GM20431 (cell line): ENCODE data around the gene FGD4.
"Not testable (repeated sequence)": the region's sequence is repeated elsewhere in the genome, so short reads cannot be mapped to it uniquely, and the experiment has no call there.

Source experiments
- in situ Hi-C: fragments of 300-500 bp; cut with MseI, MboI; formaldehyde crosslinking; loops from one replicate; pipeline ENCODE4 v1.15.0; 2020; ENCODE audit warnings: low sequenced_read_pairs; ENCODE audit not compliant: unreplicated experiment

Gene FGD4

DNA sequence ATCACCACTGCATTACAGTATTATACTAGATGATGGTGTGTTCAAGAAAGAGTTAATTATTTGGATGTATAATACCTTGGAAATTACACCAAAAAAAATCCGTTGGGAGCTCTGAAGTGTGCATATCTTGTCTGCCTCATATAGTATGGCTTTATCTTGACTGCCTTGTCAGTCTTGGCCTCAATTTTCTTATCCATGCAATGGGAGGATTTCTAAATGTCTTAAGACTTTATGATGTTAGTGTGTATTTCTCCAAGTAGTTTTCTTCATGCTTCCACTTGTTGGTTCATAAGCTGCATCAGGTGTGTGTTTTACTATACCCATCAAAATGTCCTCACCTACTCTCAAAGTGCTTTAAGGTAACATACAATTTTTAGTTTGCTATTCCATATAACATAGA, 84.6 kb downstream of the FGD4 start:
- in situ Hi-C loops: no loop called here

DNA sequence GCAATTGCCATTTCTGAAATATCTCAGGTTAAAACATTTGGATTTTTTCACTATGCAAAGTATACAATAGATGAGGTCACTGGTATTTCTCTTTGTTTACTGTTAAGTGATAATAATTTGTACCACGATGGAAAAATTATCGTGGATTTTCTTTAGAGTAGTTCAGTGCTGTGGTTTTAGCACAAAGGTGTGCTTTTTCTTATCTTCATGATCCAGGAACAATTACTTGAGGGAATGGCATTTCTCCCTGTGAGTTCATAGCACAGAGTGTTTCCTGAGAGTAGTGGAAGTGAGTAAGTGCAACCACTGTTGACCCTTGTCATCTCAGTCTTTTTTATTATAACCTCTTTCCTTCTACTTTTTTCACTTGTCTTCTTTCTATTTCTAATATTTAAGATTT, 86.8 kb downstream of the FGD4 start:
- in situ Hi-C loops: no loop called here

DNA sequence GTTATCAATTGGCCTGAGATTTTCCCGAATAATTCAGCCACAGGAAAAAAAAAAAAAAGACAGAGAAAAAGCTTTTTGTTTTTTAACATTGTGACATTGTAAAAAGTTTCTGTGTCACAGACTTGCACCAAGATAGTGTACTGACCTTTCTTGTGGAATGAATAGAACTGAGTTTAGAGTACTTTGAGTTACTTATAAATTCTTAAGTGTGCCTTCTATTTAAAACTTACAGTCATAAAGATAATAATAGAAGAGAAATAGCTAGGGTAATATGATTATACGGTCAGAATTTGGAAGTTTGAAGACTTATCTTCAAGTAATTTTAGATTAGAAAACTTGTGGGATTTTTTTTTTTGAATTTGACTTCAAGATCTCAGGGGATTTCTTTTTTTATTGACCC, 88.8 kb downstream of the FGD4 start:
- in situ Hi-C loops: no loop called here

DNA sequence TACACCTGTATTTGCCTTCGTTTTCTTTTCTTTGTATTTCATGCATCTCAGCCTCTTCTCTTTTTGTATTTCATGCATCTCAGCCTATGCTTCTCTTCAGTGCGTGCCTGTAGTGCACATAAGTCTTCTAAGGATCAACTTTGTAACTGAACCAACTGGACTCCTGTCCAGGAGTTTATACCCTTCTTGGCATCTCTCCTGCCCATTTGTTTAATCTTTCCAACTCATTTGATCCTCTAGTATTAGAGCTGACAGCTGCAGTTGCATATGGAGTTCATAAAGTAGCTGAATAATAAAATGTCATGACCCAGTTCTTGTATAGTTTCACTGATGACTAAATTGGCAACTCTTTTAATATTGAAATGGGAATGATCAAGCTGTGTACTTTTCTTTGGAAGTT, 89.7 kb downstream of the FGD4 start:
- in situ Hi-C loops: no loop called here

DNA sequence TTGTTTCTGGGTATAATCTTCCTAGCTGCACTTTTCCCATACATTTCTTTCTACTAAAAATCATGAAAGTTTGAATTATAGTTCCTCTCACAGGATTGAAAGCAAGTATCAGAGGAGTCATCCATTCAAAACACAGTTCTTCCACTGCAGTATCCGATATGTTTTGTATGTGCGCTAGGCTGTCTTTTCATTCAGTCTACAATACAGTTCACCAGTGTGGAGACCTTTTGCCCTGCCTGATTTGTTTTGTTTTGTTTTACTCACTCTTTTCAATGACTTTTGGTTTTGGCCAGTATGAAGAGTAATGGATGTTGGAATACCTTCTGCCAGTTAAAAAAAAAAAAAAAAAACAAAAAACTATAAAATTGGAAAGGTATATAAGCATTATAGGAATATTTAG, 91.4 kb downstream of the FGD4 start:
- in situ Hi-C loops: no loop called here

DNA sequence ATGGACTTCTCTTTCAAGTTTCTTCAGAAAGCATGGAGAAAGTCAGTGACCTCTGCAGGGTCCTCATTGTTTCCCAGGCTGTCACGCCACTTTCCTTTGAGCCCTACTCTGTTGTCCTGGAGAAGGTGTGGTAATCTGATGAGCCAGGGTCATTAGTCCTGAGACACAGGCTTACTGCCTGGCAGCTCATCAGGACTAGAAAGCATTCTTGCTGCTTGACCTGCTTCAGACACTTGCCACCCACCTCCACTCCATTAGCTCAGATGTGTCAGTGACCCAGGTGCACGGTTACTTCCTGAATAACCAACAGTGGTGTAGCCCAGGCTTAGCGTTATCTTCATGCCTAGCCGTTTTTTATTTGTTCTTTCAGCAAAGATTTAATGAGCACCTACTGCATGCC, 93.9 kb downstream of the FGD4 start:
- in situ Hi-C loops: no loop called here

DNA sequence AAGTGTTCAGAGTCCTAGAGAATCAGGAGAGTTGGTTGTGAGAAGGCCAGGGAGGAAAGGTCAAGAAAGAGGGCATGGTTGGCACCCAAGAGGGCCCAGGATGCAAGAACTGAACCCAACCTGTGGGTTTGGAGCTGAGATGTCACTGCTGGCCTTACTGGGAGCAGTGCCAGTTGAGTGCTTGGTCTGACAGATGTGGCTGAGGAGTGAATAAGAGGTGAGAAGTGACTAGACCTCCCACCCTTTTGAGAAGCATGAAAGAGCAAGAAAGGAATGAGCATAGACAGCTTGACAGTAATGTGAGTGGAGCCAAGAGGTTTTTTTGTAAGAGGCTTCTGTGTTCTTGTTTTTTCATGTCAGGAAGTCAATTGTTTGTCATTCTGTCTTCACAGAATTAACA, 95.3 kb downstream of the FGD4 start:
- in situ Hi-C loops: no loop called here

DNA sequence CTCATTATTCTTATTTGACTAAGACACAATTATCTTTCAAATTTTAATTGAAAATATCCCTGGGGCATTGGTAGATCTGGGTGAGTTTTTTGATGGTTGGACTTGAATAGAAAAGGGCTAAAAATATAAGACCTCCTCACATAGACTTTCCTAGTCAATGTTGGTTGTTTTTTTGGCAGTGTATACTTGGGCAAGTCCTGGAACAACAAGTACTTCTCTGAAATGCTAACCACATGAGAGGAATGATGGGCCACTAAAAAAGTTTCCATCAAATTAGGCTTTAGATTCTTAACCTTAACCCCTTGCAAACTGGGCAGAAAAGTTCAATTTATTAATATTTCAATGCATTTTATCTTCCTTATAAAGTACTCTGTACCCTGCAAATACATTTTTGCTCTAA, 97.6 kb downstream of the FGD4 start:
- in situ Hi-C loops: no loop called here

DNA sequence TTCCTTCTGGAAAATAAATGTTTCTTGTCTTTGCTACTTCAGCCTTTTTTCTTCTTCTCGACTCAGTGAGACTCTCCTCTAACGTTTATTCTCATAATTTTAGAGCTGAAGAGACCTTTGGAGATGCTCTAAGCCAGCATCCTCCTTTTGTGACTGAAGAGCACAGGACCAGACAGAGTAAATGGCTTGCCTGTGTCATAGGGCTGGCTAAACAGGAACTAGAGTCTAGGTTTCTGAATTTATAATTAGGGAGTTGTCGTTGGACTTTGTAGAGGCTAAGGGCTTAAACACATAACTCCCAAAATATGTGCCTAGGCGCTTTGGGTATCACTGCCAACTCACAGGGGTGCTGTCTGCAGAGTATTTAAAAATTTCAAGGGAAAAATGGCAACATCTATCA, 98.5 kb downstream of the FGD4 start:
- in situ Hi-C loops: no loop called here

DNA sequence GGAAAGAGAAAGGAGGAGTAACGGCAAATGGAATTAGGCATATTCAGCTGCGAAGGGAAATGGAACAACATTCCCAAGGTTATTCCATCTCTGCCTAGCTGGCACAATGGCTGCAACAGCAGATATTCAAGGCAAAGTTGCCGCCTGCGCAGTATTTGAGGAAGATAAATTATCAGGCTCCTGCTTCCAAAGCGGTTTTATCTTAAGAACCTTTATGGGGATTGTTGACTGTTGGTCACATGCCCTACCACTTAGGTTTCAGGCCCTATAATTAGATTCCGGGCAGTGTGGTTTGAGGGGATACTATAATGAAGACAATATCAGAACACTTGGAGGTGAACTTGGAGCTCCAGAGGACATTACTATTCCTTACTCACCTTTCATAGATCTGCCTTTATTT, 99.7 kb downstream of the FGD4 start:
- in situ Hi-C loops: no loop called here

DNA sequence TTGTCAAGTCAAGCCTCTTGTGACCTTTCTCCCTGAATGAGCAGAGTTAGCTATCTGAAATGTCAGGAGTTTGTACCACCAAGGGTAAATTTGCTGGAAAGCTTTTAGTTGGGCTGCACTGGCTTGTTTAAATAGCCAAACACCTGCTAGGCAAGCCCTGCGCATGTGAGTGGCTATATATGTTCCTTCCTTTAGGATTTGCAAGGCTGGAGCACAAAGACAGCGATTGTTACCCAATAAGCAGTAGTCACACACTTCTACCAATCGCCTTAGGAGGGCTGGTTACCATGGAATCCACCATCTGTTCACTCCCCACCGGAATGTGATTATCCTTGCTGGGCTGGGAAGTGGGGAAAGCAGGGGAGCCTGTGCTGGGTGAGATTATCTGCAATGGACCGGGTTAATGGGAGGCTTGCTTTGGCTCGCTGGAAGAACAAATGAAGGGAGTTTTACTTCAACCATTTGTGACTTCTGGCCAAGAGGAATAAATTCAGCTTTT, 102.5 kb downstream of the FGD4 start:
- in situ Hi-C loops: no loop called here

DNA sequence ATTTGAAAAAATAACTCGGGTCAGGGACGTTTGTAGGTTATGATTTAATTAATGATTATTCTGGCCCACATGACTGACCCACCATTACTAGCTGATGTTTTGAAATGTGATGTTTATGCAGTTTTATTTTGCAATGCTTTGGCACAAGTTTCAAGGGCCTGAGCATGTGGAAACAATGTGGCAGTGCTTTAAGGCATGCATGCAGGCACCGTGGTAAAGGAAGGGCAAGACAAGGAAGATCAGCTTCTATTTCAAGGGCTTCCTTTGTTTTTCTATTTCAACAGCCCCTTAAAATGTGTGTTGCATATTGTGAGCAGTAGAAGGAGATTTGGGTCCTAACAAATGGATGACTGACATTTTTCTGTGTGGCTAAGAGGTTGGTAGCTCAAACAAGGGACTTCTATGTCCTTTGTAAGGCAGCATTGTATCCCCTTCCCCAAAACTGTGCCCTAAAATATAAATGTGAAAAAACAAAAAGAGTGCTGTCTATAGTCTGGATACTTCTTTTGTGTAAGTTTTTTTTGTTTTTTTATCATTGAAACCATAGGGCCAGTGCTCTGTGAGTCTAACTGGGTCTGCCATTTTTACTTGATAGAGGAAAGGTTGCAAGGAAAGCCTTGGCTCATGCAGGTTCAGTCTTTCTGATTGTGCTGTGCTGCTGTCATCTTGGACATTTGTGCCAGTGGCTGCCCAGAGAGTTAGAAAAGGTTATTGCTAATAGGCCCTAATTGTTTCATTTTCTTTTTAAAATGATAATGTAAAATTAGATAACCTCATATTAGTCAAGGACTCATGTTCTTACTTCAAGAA, 103.5 kb downstream of the FGD4 start:
- in situ Hi-C loops: no loop called here

DNA sequence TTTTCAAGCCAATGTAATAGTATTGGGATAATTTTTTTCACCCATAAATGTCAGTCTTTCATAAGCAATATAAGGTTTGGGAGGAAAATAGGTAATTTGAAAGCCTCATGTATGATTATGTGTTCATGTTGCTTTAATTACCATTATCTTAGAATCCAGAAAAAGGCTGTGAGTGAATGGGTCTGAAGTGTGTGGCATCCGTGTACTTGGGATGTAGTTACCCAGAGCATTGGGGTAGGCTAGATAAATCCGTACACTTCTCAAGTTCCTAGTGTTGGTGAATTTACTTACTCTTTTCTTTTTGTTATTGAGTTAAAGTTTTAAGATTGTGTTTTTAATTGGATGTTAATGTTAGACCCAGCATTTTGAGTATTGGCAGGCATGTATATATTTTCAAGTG, 104.4 kb downstream of the FGD4 start:
- in situ Hi-C loops: no loop called here

DNA sequence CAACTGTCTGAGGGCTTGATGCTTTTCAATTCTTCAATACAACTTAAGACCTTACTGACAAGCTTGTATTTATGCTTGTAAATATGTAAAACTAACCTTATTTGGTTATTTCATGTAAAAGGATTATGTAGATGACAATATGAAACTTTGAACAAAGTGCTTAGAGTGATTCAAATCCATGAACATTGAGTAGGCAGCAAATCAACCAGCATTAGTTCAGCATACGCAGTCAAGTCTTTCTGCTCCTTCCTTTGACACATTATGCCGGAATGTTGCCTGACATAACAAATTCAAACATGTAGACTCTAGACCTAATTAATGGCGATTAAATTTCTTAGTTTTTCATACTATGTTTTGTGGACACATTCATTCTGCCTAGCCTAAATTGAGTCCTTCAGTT, 105.2 kb downstream of the FGD4 start:
- in situ Hi-C loops: no loop called here

DNA sequence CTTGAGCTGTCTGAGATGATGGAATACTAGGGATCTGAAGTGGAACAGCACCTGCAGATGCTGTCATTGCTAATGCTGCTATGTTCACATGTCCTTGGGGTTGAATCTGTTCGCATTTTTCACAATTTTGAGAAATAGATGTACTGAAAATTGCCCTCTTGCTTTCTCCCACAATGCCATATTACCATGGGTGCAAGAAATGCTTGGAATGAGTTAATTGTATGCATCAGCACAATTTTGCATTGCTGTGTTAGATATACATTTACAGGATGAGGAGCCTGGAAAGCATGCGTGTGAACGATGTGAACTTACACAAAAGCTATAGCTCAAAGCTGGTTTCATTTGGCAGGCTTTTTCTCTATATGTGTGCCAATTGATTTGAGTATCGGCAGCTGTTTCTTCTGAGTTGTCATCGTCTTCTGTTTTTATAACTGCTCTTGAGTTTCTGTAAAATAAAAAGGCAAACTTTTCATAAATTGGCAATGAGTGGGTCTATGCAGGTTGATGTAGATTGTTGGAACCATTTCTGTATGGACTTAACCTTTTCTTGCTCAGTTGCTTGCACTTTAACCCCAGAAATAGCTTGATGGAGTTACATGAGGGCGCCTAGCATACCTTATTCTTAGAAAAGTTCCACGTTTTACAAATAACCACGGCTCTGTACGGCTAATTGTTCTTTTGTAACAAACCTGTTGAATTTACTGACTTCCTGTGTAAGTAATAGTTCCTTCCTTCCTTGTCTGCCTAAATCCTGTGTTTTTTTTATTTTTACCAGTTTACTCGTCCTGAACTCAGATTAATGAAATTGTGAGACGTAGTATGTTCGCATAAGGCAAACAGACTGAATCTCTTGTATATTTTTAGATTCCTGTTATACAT, 105.9 kb downstream of the FGD4 start:
- in situ Hi-C loops: no loop called here

DNA sequence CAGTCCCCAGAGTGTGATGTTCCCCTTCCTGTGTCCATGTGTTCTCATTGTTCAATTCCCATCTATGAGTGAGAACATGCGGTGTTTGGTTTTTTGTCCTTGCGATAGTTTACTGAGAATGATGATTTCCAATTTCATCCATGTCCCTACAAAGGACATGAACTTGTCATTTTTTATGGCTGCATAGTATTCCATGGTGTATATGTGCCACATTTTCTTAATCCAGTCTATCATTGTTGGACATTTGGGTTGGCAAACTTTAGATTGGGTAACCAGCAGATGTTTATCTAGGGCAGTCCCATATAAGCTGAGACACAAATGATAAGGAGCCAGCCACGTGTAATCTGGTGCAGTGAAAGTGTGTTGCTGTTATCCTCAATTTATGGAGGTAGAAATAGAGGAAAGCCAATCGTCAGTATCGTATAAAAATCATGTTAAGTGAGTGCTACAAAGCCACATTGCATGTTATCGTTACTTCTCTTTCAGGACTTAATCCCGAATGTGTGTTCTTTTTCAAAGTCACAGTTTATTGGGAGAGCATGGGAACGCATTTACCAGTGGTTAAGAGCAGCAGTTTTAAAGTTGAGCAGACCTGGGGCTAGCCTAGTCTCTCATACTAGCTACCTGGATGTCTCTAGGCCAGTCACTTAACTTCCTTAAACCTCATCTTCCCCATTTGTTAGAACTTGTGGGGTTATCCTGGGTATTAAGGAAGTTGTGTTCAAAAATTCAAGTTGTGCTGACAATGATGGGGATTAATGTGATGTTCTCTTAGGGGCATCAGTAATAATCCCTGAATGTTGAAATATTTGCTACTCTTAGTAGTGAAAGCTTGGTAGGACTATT, 108.0 kb downstream of the FGD4 start:
- in situ Hi-C loops: not testable (repeated sequence)

DNA sequence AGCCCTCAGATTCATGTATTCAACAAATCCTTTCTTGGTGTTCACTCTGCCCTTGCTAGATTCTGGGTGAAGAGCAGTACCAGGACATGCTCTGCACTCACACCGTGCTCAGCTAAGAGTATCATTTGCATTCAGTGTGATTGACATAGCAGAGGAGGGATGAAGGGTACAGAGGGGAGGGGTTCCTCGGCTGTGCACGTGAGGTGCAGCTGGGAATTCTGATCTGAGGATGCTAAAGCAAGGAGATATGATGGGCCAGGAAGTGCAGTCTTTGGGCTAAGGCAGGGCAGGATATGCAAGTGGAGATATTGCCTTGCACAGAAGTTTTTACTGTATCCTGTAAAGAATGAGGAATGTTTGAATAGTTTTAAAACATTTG, 108.6 kb downstream of the FGD4 start:
- in situ Hi-C loops: no loop called here

DNA sequence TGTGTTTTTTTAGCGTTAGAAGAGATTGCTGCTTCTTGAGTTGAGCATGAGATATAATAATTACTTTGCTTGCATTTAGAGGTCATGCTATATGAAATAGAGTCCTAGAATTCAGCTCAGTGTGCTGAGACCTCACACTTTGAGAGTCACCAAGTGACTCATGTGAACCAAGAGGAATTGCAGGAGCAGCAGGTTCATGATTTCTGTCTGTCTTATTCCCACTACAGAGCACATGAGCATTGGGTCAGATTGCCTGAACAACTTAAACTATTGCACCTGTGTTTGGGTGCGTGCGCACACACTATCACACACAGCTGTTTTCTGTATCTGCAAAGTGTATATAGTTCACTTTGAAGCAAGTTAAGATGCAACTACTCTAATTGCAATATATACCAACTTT, 109.3 kb downstream of the FGD4 start:
- in situ Hi-C loops: no loop called here

DNA sequence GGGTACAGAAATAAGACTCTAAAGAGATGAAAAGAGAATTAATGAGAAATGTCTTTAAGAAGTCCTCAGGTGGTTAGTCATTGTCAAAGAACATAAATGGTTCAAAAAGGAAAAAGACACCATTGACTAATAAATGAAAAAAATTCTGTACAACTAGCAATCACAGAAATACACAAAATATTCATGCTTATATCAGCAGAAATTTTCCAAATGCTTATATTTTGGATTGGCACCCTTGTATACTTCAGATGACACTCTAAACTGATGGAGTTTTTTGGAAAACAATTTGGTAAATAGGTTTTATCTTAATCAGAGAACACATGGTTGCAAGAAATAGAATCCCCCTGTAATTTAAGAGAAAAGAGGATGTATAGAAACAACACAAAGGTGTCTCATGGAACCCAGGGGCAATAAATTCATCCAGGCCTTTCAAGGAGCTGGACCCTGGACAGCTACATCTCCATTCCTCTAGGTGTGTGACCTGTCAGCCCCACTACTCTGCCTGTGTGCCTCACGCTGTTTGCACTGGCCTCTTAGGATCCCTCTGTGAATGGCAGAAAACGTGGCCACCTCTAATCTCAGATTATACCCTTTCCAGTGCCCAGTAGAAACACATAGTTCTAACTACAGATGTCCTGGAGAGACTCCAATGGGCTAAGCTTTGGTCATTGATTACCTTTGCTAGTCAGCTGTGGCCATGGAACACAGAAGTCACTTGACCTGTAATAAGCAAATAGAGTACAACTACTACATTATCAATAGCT, 110.2 kb downstream of the FGD4 start:
- in situ Hi-C loops: no loop called here

DNA sequence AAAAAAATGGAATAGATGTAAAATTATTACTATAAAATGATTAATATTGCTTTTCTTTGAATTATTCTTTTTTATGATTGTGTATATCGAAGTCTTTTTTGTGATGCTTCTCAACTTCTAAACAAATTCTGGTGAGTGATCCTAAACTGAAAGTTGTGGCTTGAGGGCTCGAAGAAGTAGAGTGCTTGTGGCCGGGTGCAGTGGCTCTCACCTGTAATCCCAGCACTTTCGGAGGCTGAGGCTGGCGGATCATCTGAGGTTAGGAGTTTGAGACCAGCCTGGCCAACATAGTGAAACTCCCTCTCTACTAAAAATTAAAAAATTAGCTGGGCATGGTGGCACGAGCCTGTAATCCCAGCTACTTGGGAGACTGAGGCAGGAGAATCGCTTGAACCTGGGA, 112.6 kb downstream of the FGD4 start:
- in situ Hi-C loops: not testable (repeated sequence)
